HepG2 (cell line): ENCODE results near the gene GSDMA. TPM values are rescaled to one million over a fixed set of nuclear protein-coding genes. Genes with fewer than 3 reads are reported as not detected.

Source experiments
- ATAC-seq: fragments of 200-7000 bp; cut with Tn5 transposase; 3 replicates; pipeline ENCODE4 v1.9.1; 2020; ENCODE audit warnings: mild to moderate bottlenecking, moderate library complexity
- BruUV-seq: library from RNA; stranded (reverse); fragments of 400-500 nt; replicated peaks from 2 replicates; lab custom pipeline; 2021; lab: Mats Ljungman, UMichigan
- CTCF ChIA-PET: fragments of 300-600 bp; formaldehyde crosslinking; extraction: SDS; loops from one replicate; lab custom pipeline; 2021; ENCODE audit warnings: low total read pairs, inconsistent platforms, low intra/inter-chr PET ratio; lab: Yijun Ruan, JAX
- POLR2A ChIA-PET: fragments of 350-600 bp; sonication (Branson Sonifier 250); formaldehyde crosslinking; loops from one replicate; lab custom pipeline; 2020; ENCODE audit warnings: antibody characterized with exemption, inconsistent platforms; lab: Yijun Ruan, JAX
- DNase-seq: peaks from one replicate; pipeline ENCODE4 v3.0.0-alpha.2; 2015; ENCODE audit warnings: low spot score
- FAIRE-seq: peaks from 3 replicates; lab custom pipeline; 2011; peaks lifted over from hg19 to GRCh38; lab: Jason Lieb, UNC
- H2AFZ ChIP-seq: one replicate; pipeline ENCODE4 v1.6.1; 2011; ENCODE audit warnings: low read length, inconsistent platforms
- H3K27ac ChIP-seq: fragments of 300-600 bp; 3 replicates; pipeline ENCODE4 v1.8.0; 2011; ENCODE audit warnings: mixed run types, mild to moderate bottlenecking, mixed read lengths, low read length, inconsistent platforms; ENCODE audit not compliant: insufficient read depth; ENCODE audit errors: extremely low read length
- H3K27me3 ChIP-seq, 2 experiments: fragments of 200-600 bp in 1 of 2; 2 replicates in 1 of 2; 3 replicates in 1 of 2; pipeline versions ENCODE4 v1.6.0 to v1.8.0; 2011; ENCODE audit warnings: low read length in 2 of 2, mild to moderate bottlenecking in 2 of 2, moderate library complexity in 2 of 2, inconsistent platforms in 1 of 2; ENCODE audit not compliant: insufficient read depth in 2 of 2, control insufficient read depth in 1 of 2
- H3K36me3 ChIP-seq, 2 experiments: fragments of 200-600 bp in 1 of 2; replicated peaks in 1 of 2; 2 replicates in 1 of 2; 3 replicates in 1 of 2; pipeline versions ENCODE4 v1.5.1 to v1.8.0; 2011; ENCODE audit warnings: low read length in 2 of 2, inconsistent platforms in 1 of 2; ENCODE audit not compliant: insufficient read depth in 2 of 2, control insufficient read depth in 1 of 2
- H3K4me1 ChIP-seq: 2 replicates; pipeline ENCODE4 v1.5.1; 2012; ENCODE audit warnings: low read length, inconsistent platforms; ENCODE audit not compliant: insufficient read depth
- H3K4me2 ChIP-seq: 2 replicates; pipeline ENCODE4 v1.6.0; 2011; ENCODE audit warnings: low read depth, low read length, inconsistent platforms
- H3K4me3 ChIP-seq, 3 experiments: fragments of 200-600 bp in 1 of 3; sonication (generic), shearing (Covaris generic) in 1 of 3; replicated peaks in 1 of 3; 2 replicates each; pipeline ENCODE4 v1.5.1; 2011 to 2016; ENCODE audit warnings: low read length in 3 of 3, inconsistent platforms in 2 of 3, low read depth in 2 of 3, mild to moderate bottlenecking in 2 of 3, control low read depth in 1 of 3, mixed read lengths in 1 of 3; ENCODE audit not compliant: insufficient read depth in 1 of 3
- H3K79me2 ChIP-seq: one replicate; pipeline ENCODE4 v1.6.1; 2011; ENCODE audit warnings: low read length, inconsistent platforms; ENCODE audit not compliant: insufficient read depth
- H3K9ac ChIP-seq: 2 replicates; pipeline ENCODE4 v1.6.0; 2011; ENCODE audit warnings: mild to moderate bottlenecking, low read depth, low read length, inconsistent platforms; ENCODE audit not compliant: insufficient read depth
- H3K9me3 ChIP-seq: 2 replicates; pipeline ENCODE4 v1.5.1; 2012; ENCODE audit warnings: mild to moderate bottlenecking, low read length
- H4K20me1 ChIP-seq: 2 replicates; pipeline ENCODE4 v1.6.0; 2011; ENCODE audit warnings: inconsistent platforms, mild to moderate bottlenecking, low read length, moderate library complexity; ENCODE audit not compliant: insufficient read depth
- ISX ChIP-seq: sonication (generic); formaldehyde crosslinking; conservative IDR thresholded peaks from 2 replicates; pipeline ENCODE4 v1.5.0; 2020; ENCODE audit warnings: missing genetic modification reagents
- POLR2G ChIP-seq: fragments of 200-400 bp; formaldehyde crosslinking; IDR thresholded peaks from 2 replicates; pipeline ENCODE4 v1.6.1; 2018; ENCODE audit warnings: mild to moderate bottlenecking, low read depth, low read length, moderate library complexity
- ZMYM4 ChIP-seq: sonication (generic); formaldehyde crosslinking; IDR thresholded peaks from 2 replicates; pipeline ENCODE4 v1.8.1; 2023; ENCODE audit warnings: mild to moderate bottlenecking, missing genetic modification reagents
- ZNF607 ChIP-seq: sonication (generic); formaldehyde crosslinking; IDR thresholded peaks from 2 replicates; pipeline ENCODE4 v1.5.1; 2020; ENCODE audit warnings: missing genetic modification reagents, mild to moderate bottlenecking, borderline replicate concordance
- ZNF615 ChIP-seq: sonication (generic); formaldehyde crosslinking; IDR thresholded peaks from 2 replicates; pipeline ENCODE4 v1.5.0; 2020; ENCODE audit warnings: mild to moderate bottlenecking, missing genetic modification reagents, borderline replicate concordance
- ZNF678 ChIP-seq: sonication (generic); formaldehyde crosslinking; IDR thresholded peaks from 2 replicates; pipeline ENCODE4 v1.4.0; 2020; ENCODE audit warnings: mild to moderate bottlenecking, missing genetic modification reagents
- ZNF687 ChIP-seq: sonication (generic); formaldehyde crosslinking; IDR thresholded peaks from 2 replicates; pipeline ENCODE4 v1.5.1; 2020; ENCODE audit warnings: mild to moderate bottlenecking, missing genetic modification reagents, moderate library complexity
- WGBS: methylation state at CpG from one replicate; pipeline ENCODE4 v1.1.6; 2017; ENCODE audit warnings: low lambda C conversion rate; 5-methylcytosine and 5-hydroxymethylcytosine counted together
- in situ Hi-C: cut with HindIII; loops from 2 replicates; pipeline ENCODE4 v1.10.0; 2017; ENCODE audit warnings: low pct_unique_long_range_greater_than_20kb; ENCODE audit not compliant: extremely low pct_ligation_motif_present
- intact Hi-C: fragments of 100-400 bp; cut with micrococcal nuclease; formaldehyde crosslinking; loops from one replicate; pipeline ENCODE4 v1.10.0; 2022; ENCODE audit not compliant: unreplicated experiment
- polyA plus RNA-seq, 8 experiments: library from polyadenylated mRNA; depleted of rRNA in 3 of 8; stranded (reverse) in 7 of 8; unstranded in 1 of 8; fragments of >200 nt; fragmentation: Illumina TruSeq in 4 of 8; extraction: Trizol in 4 of 8; gene quantifications; 2 replicates each; pipeline versions ENCODE4 v1.2.1 to v1.2.3, GENCODE V29; 2011 to 2016; ENCODE audit warnings: low read depth in 4 of 8, missing spikeins in 1 of 8, mixed read lengths in 1 of 8; ENCODE audit not compliant: insufficient read depth in 1 of 8
- total RNA-seq, 5 experiments: library from RNA; depleted of rRNA; stranded (reverse); fragments of >200 nt; fragmentation: Illumina TruSeq; extraction: Trizol; gene quantifications; 2 replicates each; pipeline ENCODE4 v1.2.3, GENCODE V29; 2016; ENCODE audit warnings: low read depth in 1 of 5
- TF ChIP-seq, protein P1 (sequence below): sonication (generic); formaldehyde crosslinking; IDR thresholded peaks from 2 replicates; pipeline ENCODE4 v1.5.0; 2020; ENCODE audit warnings: mild to moderate bottlenecking, missing genetic modification reagents, borderline replicate concordance

Gene GSDMA
- total and polyA plus RNA-seq, 2 of the 13 experiments (the other 11 are each of a cell fraction or from before 2014, with no cell fraction given): not detected

- Histone ChIP-seq H3K27ac (no peak overlapping the region), H3K4me2 (peak overlapping the region; percentile 50), H3K9ac (peak overlapping the region; percentile 14; the same call in 1 of the 2 replicates), H2AFZ (no peak overlapping the region), H3K79me2 (no peaks in the 10 kb centered on the region), H3K4me3 (no peak overlapping the region), H3K36me3 (no peaks in the 10 kb centered on the region), H3K9me3 (no peaks in the 10 kb centered on the region), H3K27me3 (no peaks in the 10 kb centered on the region), H4K20me1 (no peaks in the 10 kb centered on the region), H3K4me1 (peaks cover 70% of the 10 kb centered on the region)
- CTCF ChIA-PET: no interaction called here
- FAIRE-seq (no peak), DNase-seq (no peak), ATAC-seq (no peak)
- in situ Hi-C loops: no loop called here
- BruUV-seq: no TSS peak
- intact Hi-C loops: no loop called here
- POLR2A ChIA-PET: interaction anchor here (2.6 kb wide), 1 partner anchor 10 kb away, joined by 7 read pairs; no protein-coding TSS in a partner anchor
- no peak for TF ChIP-seq ZMYM4 (CRISPR knock-in tag)
- TF ChIP-seq ZNF687 (CRISPR knock-in tag): peak; percentile 31; the same call in 1 of the 2 replicates
- TF ChIP-seq ZNF607: peak; percentile 62; the same call in 1 of the 2 replicates
- TF ChIP-seq ZNF615 (CRISPR knock-in tag): no peak
- TF ChIP-seq POLR2G: no peak
- TF ChIP-seq ISX (CRISPR knock-in tag): no peak
- TF ChIP-seq, protein P1, sequence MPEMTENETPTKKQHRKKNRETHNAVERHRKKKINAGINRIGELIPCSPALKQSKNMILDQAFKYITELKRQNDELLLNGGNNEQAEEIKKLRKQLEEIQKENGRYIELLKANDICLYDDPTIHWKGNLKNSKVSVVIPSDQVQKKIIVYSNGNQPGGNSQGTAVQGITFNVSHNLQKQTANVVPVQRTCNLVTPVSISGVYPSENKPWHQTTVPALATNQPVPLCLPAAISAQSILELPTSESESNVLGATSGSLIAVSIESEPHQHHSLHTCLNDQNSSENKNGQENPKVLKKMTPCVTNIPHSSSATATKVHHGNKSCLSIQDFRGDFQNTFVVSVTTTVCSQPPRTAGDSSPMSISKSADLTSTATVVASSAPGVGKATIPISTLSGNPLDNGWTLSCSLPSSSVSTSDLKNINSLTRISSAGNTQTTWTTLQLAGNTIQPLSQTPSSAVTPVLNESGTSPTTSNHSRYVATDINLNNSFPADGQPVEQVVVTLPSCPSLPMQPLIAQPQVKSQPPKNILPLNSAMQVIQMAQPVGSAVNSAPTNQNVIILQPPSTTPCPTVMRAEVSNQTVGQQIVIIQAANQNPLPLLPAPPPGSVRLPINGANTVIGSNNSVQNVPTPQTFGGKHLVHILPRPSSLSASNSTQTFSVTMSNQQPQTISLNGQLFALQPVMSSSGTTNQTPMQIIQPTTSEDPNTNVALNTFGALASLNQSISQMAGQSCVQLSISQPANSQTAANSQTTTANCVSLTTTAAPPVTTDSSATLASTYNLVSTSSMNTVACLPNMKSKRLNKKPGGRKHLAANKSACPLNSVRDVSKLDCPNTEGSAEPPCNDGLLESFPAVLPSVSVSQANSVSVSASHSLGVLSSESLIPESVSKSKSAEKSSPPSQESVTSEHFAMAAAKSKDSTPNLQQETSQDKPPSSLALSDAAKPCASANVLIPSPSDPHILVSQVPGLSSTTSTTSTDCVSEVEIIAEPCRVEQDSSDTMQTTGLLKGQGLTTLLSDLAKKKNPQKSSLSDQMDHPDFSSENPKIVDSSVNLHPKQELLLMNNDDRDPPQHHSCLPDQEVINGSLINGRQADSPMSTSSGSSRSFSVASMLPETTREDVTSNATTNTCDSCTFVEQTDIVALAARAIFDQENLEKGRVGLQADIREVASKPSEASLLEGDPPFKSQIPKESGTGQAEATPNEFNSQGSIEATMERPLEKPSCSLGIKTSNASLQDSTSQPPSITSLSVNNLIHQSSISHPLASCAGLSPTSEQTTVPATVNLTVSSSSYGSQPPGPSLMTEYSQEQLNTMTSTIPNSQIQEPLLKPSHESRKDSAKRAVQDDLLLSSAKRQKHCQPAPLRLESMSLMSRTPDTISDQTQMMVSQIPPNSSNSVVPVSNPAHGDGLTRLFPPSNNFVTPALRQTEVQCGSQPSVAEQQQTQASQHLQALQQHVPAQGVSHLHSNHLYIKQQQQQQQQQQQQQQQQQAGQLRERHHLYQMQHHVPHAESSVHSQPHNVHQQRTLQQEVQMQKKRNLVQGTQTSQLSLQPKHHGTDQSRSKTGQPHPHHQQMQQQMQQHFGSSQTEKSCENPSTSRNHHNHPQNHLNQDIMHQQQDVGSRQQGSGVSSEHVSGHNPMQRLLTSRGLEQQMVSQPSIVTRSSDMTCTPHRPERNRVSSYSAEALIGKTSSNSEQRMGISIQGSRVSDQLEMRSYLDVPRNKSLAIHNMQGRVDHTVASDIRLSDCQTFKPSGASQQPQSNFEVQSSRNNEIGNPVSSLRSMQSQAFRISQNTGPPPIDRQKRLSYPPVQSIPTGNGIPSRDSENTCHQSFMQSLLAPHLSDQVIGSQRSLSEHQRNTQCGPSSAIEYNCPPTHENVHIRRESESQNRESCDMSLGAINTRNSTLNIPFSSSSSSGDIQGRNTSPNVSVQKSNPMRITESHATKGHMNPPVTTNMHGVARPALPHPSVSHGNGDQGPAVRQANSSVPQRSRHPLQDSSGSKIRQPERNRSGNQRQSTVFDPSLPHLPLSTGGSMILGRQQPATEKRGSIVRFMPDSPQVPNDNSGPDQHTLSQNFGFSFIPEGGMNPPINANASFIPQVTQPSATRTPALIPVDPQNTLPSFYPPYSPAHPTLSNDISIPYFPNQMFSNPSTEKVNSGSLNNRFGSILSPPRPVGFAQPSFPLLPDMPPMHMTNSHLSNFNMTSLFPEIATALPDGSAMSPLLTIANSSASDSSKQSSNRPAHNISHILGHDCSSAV: no peak
- TF ChIP-seq ZNF678: no peak
- 98% methylated on average over 5 of the region's 5 CpGs for WGBS
Observed at GRCh38 chr17:39933912-39934311, 28.9 kb upstream of the GSDMA start.
